Measurements from ENCODE around the gene HBG1.

Gene HBG1

DNA sequence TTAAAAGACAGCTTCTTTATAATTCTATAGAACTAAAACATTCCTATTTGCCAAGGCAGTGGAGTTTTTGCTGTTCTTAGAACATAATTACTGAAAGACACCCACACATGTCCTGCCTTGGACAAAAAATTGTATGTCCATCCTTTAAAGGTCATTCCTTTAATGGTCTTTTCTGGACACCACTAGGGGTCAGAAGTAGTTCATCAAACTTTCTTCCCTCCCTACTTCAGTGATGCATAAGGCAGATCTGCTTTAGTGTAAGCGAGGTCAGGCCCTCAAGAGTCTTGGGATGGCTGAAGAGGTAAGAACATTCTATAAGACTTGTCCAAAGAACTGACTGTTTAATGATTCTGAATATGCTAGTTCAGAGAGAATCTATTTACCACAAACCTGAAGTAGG lies 44.9 kb downstream of the HBG1 start:
- no peak for TF ChIP-seq REST (IDR thresholded peaks at IDR 0.05; ENCODE audit: insufficient read depth in 1 of 2, low read depth in 2 of 2, low read length in 2 of 2)
- no peak for TF ChIP-seq FOXP2 (optimal IDR thresholded peaks at IDR 0.05; ENCODE audit: borderline replicate concordance, extremely low read depth, extremely low read length, insufficient read depth)
- TF ChIP-seq POLR2AphosphoS5 (IDR thresholded peaks at IDR 0.05; ENCODE audit: low read depth, low read length): no peak
- TF ChIP-seq SIN3A (IDR thresholded peaks at IDR 0.05; ENCODE audit: borderline replicate concordance, insufficient read depth, low read length): no peak

- TF ChIP-seq TAF1 (IDR thresholded peaks at IDR 0.05; ENCODE audit: borderline replicate concordance, insufficient read depth, low read length) (no peak), POLR2AphosphoS5 (IDR thresholded peaks at IDR 0.05; ENCODE audit: low read depth, low read length) (no peak), SIN3A (IDR thresholded peaks at IDR 0.05; ENCODE audit: borderline replicate concordance, insufficient read depth, low read length) (no peak), FOXP2 (optimal IDR thresholded peaks at IDR 0.05; ENCODE audit: borderline replicate concordance, extremely low read depth, extremely low read length, insufficient read depth) (no peak), REST (IDR thresholded peaks at IDR 0.05; ENCODE audit: insufficient read depth in 1 of 2, low read depth in 2 of 2, low read length in 2 of 2) (no peak)
These were observed 46.3 kb downstream of the HBG1 start for GRCh38 chr11:5203366-5203765.

GRCh38 chr11:5200582-5200981 lies 49.1 kb downstream of the HBG1 start, which contains the start of gene OR51V1:
Gene OR51V1 (minus strand): TSS chr11:5200682. CDS start chr11:5200682, 0 bp downstream.
- TF ChIP-seq REST (IDR thresholded peaks at IDR 0.05; ENCODE audit: insufficient read depth in 1 of 2, low read depth in 2 of 2, low read length in 2 of 2): no peak
- TF ChIP-seq SIN3A (IDR thresholded peaks at IDR 0.05; ENCODE audit: borderline replicate concordance, insufficient read depth, low read length): no peak
- TF ChIP-seq FOXP2 (optimal IDR thresholded peaks at IDR 0.05; ENCODE audit: borderline replicate concordance, extremely low read depth, extremely low read length, insufficient read depth): no peak
- TF ChIP-seq TAF1 (IDR thresholded peaks at IDR 0.05; ENCODE audit: borderline replicate concordance, insufficient read depth, low read length): no peak
- TF ChIP-seq POLR2AphosphoS5 (IDR thresholded peaks at IDR 0.05; ENCODE audit: low read depth, low read length): no peak

DNA sequence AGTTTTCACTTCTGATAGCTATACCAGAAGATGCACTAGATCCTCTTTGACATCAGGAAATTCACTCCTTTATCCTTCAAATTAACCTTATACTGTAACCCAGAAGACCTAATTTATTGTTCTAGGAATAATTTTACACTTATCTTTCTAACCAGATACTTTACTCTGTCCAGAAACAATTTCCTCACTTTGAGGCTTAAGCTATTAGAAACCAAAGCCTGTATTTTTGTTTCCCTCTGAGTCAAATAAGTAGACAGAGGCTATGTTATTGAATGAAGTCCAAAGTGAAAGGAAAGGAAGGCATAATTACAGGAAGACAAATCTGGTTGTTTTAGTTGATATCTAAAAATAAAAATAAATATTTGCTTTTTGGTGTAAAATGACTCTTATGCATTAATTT lies 51.4 kb downstream of the HBG1 start:
- TF ChIP-seq SIN3A (IDR thresholded peaks at IDR 0.05; ENCODE audit: borderline replicate concordance, insufficient read depth, low read length): no peak
- no peak for TF ChIP-seq TAF1 (IDR thresholded peaks at IDR 0.05; ENCODE audit: borderline replicate concordance, insufficient read depth, low read length)
- TF ChIP-seq FOXP2 (optimal IDR thresholded peaks at IDR 0.05; ENCODE audit: borderline replicate concordance, extremely low read depth, extremely low read length, insufficient read depth): no peak
- no peak for TF ChIP-seq POLR2AphosphoS5 (IDR thresholded peaks at IDR 0.05; ENCODE audit: low read depth, low read length)
- no peak for TF ChIP-seq REST (IDR thresholded peaks at IDR 0.05; ENCODE audit: insufficient read depth in 1 of 2, low read depth in 2 of 2, low read length in 2 of 2)

Measured in PFSK-1 (cell line).